ENCODE results near the gene RTP3. TPM values are rescaled to one million over a fixed set of nuclear protein-coding genes. Genes with fewer than 3 reads are reported as not detected.
"Not testable (repeated sequence)": the region's sequence is repeated elsewhere in the genome, so short reads cannot be mapped to it uniquely, and the experiment has no call there.

Gene RTP3
- total RNA-seq, 1 experiment from 2014 or later, result not detected

DNA sequence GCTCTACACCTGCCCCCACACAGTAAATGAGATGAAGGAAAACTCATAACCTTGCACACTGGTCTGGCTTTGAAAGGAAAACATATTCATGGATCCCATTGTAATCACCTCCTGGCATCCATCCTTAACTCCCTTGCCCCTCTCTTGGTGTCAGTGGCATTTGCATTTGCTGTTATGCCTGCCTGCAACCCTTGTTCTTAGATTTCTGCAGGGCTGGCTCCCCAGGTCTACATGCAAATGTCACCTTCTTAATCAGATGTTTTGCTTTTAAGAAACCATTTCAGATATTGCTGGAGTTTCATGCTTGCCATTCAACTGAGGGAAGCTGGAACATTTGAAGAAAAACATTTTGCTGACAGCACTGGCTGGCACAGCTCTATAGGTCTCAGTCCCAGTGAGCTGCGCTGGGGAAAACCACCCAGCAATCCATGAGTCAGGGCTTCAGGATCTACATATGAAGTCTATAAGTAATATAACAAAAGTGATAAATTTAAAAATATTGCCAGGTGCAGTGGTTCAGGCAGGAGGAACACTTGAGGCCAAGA is 49.2 kb downstream of the RTP3 start:
- CTCF ChIA-PET, result no interaction called here
- no peak overlapping the region for H3K27ac ChIP-seq (ENCODE audit: low read length)
- in situ Hi-C loops (cut with HindIII; ENCODE audit: low pct_unique_long_range_greater_than_20kb, low sequenced_read_pairs), result no loop called here
- BruUV-seq (replicated peaks), result no TSS peak
- intact Hi-C loops (cut with micrococcal nuclease; ENCODE audit: unreplicated experiment), result no loop called here
- no peak for DNase-seq (ENCODE audit: low read depth, low spot score)
- no peak overlapping the region for H3K4me3 ChIP-seq (ENCODE audit: low read depth in 2 of 2, low read length in 2 of 2)
- no peak for ATAC-seq
- no peaks in the 10 kb centered on the region for H3K36me3 ChIP-seq (ENCODE audit: control insufficient read depth, insufficient read depth, low read length)
- no peak for TF ChIP-seq TCF7L2 (IDR thresholded peaks at IDR 0.05; ENCODE audit: low read depth, low read length)
- TF ChIP-seq, protein P1, sequence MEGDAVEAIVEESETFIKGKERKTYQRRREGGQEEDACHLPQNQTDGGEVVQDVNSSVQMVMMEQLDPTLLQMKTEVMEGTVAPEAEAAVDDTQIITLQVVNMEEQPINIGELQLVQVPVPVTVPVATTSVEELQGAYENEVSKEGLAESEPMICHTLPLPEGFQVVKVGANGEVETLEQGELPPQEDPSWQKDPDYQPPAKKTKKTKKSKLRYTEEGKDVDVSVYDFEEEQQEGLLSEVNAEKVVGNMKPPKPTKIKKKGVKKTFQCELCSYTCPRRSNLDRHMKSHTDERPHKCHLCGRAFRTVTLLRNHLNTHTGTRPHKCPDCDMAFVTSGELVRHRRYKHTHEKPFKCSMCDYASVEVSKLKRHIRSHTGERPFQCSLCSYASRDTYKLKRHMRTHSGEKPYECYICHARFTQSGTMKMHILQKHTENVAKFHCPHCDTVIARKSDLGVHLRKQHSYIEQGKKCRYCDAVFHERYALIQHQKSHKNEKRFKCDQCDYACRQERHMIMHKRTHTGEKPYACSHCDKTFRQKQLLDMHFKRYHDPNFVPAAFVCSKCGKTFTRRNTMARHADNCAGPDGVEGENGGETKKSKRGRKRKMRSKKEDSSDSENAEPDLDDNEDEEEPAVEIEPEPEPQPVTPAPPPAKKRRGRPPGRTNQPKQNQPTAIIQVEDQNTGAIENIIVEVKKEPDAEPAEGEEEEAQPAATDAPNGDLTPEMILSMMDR (IDR thresholded peaks at IDR 0.05), result no peak
- no peak for TF ChIP-seq POLR2AphosphoS5 (IDR thresholded peaks at IDR 0.05; ENCODE audit: low read depth, low read length)
- TF ChIP-seq REST (IDR thresholded peaks at IDR 0.05; ENCODE audit: insufficient read depth in 1 of 2, low read depth in 2 of 2, low read length in 1 of 2), result no peak
- no peak for TF ChIP-seq SIN3A (IDR thresholded peaks at IDR 0.05; ENCODE audit: borderline replicate concordance, insufficient read depth, low read depth, low read length)
- 0 out of 2 replicates have a peak, but pooled peaks cover 2% of the 10 kb centered on the region for H3K27me3 ChIP-seq (ENCODE audit: control insufficient read depth, insufficient read depth, low read length)
- no peaks in the 10 kb centered on the region for H3K4me1 ChIP-seq (ENCODE audit: control insufficient read depth, insufficient read depth, low read length)
- POLR2A ChIA-PET, result no interaction called here
- no peaks in the 10 kb centered on the region for H3K9me3 ChIP-seq (ENCODE audit: control insufficient read depth, insufficient read depth, low read depth, low read length)

DNA sequence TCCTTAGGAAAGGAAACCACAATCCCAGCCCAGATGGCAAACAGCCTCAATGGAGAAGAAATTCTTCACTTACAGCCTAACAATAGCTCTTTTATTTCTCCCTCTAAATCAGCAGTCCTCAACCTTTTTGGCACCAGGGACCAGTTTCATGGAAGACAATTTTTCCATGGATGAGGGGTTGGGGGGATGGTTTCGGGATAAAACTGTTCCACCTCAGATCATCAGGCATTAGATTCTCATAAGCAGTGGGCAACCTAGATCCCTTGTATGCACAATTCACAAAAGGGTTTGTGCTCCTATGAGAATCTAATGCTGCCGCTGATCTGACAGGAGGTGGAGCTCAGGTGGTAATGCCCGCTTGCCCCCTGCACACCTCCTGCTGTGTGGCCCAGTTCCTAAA is 50.8 kb downstream of the RTP3 start:
- H3K36me3 ChIP-seq (ENCODE audit: control insufficient read depth, insufficient read depth, low read length); POLR2A ChIA-PET; DNase-seq (ENCODE audit: low read depth, low spot score); H3K27ac ChIP-seq (ENCODE audit: low read length); intact Hi-C loops (cut with micrococcal nuclease; ENCODE audit: unreplicated experiment); H3K4me3 ChIP-seq (ENCODE audit: low read depth in 2 of 2, low read length in 2 of 2); CTCF ChIA-PET; ATAC-seq; in situ Hi-C loops (cut with HindIII; ENCODE audit: low pct_unique_long_range_greater_than_20kb, low sequenced_read_pairs); H3K27me3 ChIP-seq (ENCODE audit: control insufficient read depth, insufficient read depth, low read length); H3K9me3 ChIP-seq (ENCODE audit: control insufficient read depth, insufficient read depth, low read depth, low read length); H3K4me1 ChIP-seq (ENCODE audit: control insufficient read depth, insufficient read depth, low read length); BruUV-seq (replicated peaks): not testable (repeated sequence)

DNA sequence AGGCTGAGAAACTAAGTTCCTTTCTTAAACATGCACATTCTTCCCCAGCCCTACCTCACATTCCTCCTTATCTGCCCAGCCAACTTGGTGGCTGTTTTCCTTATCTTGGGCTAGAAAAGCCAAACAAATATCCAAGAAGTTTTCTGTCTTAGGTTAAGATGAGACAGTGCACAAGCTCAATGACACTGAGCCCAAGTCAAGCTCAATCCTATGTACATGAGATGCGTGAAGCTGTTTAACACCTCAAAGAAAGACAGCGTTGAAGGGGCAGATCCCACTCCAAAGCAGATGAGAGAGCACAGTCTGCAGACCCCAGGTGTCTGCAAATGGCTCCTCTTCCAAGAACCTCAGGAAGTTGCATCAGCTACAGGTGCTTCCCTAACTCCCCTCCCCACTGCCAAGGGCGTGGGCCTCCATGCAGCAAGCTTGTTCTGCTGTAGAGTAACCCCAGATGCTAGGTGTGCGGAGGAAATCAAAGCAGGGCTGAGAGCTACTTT is 51.7 kb downstream of the RTP3 start:
- in situ Hi-C loops (cut with HindIII; ENCODE audit: low pct_unique_long_range_greater_than_20kb, low sequenced_read_pairs), result no loop called here
- Histone ChIP-seq H3K27me3 (ENCODE audit: control insufficient read depth, insufficient read depth, low read length) (peaks cover 2% of the 10 kb centered on the region; the same call in 1 of the 2 replicates), H3K36me3 (ENCODE audit: control insufficient read depth, insufficient read depth, low read length) (no peaks in the 10 kb centered on the region), H3K9me3 (ENCODE audit: control insufficient read depth, insufficient read depth, low read depth, low read length) (no peaks in the 10 kb centered on the region), H3K4me1 (ENCODE audit: control insufficient read depth, insufficient read depth, low read length) (no peaks in the 10 kb centered on the region), H3K4me3 (ENCODE audit: low read depth in 2 of 2, low read length in 2 of 2) (no peak overlapping the region), H3K27ac (ENCODE audit: low read length) (no peak overlapping the region)
- POLR2A ChIA-PET, result interaction anchor here (0.6 kb wide), 1 partner anchor 9 kb away, joined by 4 read pairs; no protein-coding TSS in a partner anchor
- no peak for ATAC-seq
- BruUV-seq (replicated peaks), result no TSS peak
- TF ChIP-seq REST (IDR thresholded peaks at IDR 0.05; ENCODE audit: insufficient read depth in 1 of 2, low read depth in 2 of 2, low read length in 1 of 2) (no peak), SIN3A (IDR thresholded peaks at IDR 0.05; ENCODE audit: borderline replicate concordance, insufficient read depth, low read depth, low read length) (no peak), TCF7L2 (IDR thresholded peaks at IDR 0.05; ENCODE audit: low read depth, low read length) (no peak)
- intact Hi-C loops (cut with micrococcal nuclease; ENCODE audit: unreplicated experiment), result no loop called here
- CTCF ChIA-PET, result no interaction called here
- no peak for DNase-seq (ENCODE audit: low read depth, low spot score)

Measured in Panc1 (cell line).